HEK293 (cell line): Measurements from ENCODE around the gene TECTA.

ENCODE experiments used
- REST ChIP-seq: fragments of 450-650 bp; formaldehyde crosslinking; IDR thresholded peaks from 2 replicates; pipeline ENCODE4 v1.5.1; 2016; ENCODE audit warnings: missing biosample characterization, missing genetic modification characterization
- TCF7L2 ChIP-seq: IDR thresholded peaks from 2 replicates; pipeline ENCODE4 v1.6.1; 2011; ENCODE audit warnings: low read depth, mild to moderate bottlenecking, inconsistent platforms, low read length, moderate library complexity, borderline replicate concordance
- TRIM28 ChIP-seq: IDR thresholded peaks from 2 replicates; pipeline ENCODE4 v1.6.1; 2011; ENCODE audit warnings: low read length, control low read depth, borderline replicate concordance
- ZNF37A ChIP-seq: fragments of 450-650 bp; IDR thresholded peaks from 2 replicates; pipeline ENCODE4 v1.5.1; 2018; ENCODE audit warnings: missing biosample characterization, missing genetic modification characterization
- ZNF416 ChIP-seq: fragments of 450-650 bp; formaldehyde crosslinking; IDR thresholded peaks from 2 replicates; pipeline ENCODE4 v1.5.1; 2016; ENCODE audit warnings: missing biosample characterization, missing genetic modification characterization
- ZSCAN30 ChIP-seq: fragments of 450-650 bp; IDR thresholded peaks from 2 replicates; pipeline ENCODE4 v1.5.1; 2018; ENCODE audit warnings: missing biosample characterization, mild to moderate bottlenecking, missing genetic modification characterization, moderate library complexity
- TF ChIP-seq, protein P1 (sequence below): fragments of 450-650 bp; formaldehyde crosslinking; IDR thresholded peaks from 2 replicates; pipeline ENCODE4 v1.5.1; 2016; ENCODE audit warnings: missing biosample characterization, missing genetic modification characterization
- TF ChIP-seq, protein P2 (sequence below): fragments of 450-650 bp; formaldehyde crosslinking; IDR thresholded peaks from 2 replicates; pipeline ENCODE4 v1.5.1; 2016; ENCODE audit warnings: missing biosample characterization, missing genetic modification characterization, low read depth

GRCh38 chr11:121067962-121068647, 32.9 kb upstream of the TECTA start:
- TF ChIP-seq ZNF37A (tag by site-specific recombination) (no peak), ZSCAN30 (tag by site-specific recombination) (no peak), TCF7L2 (no peak), ZNF416 (no peak), TRIM28 (no peak), REST (no peak)
- TF ChIP-seq, protein P1, sequence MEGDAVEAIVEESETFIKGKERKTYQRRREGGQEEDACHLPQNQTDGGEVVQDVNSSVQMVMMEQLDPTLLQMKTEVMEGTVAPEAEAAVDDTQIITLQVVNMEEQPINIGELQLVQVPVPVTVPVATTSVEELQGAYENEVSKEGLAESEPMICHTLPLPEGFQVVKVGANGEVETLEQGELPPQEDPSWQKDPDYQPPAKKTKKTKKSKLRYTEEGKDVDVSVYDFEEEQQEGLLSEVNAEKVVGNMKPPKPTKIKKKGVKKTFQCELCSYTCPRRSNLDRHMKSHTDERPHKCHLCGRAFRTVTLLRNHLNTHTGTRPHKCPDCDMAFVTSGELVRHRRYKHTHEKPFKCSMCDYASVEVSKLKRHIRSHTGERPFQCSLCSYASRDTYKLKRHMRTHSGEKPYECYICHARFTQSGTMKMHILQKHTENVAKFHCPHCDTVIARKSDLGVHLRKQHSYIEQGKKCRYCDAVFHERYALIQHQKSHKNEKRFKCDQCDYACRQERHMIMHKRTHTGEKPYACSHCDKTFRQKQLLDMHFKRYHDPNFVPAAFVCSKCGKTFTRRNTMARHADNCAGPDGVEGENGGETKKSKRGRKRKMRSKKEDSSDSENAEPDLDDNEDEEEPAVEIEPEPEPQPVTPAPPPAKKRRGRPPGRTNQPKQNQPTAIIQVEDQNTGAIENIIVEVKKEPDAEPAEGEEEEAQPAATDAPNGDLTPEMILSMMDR (tag by site-specific recombination): no peak
- TF ChIP-seq, protein P2, sequence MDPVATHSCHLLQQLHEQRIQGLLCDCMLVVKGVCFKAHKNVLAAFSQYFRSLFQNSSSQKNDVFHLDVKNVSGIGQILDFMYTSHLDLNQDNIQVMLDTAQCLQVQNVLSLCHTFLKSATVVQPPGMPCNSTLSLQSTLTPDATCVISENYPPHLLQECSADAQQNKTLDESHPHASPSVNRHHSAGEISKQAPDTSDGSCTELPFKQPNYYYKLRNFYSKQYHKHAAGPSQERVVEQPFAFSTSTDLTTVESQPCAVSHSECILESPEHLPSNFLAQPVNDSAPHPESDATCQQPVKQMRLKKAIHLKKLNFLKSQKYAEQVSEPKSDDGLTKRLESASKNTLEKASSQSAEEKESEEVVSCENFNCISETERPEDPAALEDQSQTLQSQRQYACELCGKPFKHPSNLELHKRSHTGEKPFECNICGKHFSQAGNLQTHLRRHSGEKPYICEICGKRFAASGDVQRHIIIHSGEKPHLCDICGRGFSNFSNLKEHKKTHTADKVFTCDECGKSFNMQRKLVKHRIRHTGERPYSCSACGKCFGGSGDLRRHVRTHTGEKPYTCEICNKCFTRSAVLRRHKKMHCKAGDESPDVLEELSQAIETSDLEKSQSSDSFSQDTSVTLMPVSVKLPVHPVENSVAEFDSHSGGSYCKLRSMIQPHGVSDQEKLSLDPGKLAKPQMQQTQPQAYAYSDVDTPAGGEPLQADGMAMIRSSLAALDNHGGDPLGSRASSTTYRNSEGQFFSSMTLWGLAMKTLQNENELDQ (tag by site-specific recombination): no peak
